GM18907 (cell line): ENCODE results near the gene SYNE1.

ENCODE experiments used
- ATAC-seq: cut with Tn5 transposase; IDR thresholded peaks from one replicate; pipeline ENCODE4 v1.9.1; 2021; ENCODE audit warnings: mild to moderate bottlenecking, moderate library complexity; ENCODE audit not compliant: unreplicated experiment

SYNE1 gene

DNA sequence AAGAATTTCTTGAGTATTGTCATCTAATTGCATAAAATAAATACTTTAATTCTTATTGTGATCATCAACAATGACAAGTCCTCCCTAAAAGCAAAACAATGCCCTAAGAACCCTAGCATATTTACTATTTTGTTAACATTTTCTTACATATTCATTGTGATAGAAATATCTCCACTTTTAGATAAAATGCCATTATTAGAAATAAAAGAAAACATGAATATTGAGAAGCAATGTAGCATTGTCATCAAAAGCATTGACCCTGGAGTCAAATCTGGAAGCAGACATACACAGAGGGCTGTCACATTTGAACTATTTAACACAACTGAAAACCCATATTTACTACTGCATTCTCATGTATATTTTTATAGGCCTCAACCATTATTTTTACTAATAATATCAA lies 257.7 kb downstream of the SYNE1 start:
- ATAC-seq: no peak

DNA sequence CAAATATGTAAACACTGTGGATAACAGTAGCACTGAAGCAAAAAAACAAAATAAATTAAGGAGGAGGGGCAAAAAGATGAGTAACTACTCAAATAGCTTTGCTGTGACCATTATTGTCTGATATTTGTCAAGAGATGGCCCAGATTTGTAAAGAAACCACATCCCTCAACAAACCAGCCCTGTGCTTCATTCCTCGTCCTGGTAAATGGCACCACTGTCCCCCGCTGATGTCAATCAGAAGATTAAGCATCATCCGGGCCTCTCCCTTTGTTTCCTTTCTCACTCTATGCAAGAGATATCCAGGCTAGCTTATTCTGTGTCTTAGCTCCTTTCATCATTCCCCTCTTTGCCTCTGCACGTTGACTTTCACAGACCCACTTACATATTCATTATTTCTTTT lies 259.0 kb downstream of the SYNE1 start:
- no peak for ATAC-seq

DNA sequence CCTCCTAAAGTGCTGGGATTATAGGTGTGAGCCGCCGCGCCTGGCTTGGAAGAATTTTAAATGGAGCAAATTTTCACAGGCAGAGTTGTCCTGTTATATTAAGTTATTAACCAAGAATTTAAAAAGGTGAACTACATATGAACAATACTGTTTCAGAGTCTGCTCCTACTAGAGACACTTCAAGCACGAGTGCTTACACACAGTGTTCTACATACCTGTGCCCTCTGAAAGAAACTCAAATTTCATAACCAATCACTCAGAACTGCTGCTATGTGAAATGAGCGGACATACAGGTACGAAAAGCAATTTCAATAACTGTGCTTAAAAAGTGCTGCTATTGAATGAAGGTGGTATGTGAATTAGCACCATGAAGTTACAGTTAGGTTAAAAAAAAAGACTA lies 262.0 kb downstream of the SYNE1 start:
- ATAC-seq: no peak

DNA sequence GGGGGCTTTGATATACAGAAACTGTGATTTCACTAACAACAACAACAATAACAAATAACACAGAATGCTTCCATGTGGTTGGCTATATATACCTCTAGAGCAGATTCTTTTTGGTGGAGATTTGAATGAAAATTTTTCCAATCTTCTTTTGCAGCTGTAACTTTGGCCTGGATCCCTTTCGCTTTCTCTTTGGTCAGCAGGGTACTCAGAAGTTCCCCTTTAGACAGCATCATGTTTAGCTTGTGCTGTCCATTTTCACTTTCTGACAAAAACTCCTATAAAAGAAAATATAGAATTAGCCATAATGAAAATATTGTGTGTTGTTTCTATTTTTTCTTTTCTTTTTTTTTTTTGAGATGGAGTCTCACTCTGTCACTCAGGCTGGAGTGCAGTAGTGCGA lies 264.2 kb downstream of the SYNE1 start:
- no peak for ATAC-seq

DNA sequence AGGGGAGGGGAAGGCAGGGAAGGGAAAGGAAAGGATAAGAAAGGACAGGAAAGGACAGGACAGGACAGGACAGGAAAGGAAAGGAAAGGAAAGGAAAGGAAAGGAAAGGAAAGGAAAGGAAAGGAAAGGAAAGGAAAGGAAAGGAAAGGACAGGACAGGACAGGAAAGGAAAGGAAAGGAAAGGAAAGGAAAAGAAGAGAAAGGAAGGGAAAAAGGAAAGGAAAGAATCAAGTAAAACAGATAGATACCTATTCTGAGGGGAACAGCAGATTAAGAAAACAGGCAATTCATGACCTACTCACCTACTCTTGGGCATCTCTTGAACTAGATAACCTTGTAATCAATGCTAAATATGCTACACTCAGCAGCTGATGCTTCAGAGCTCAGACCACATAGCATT lies 265.4 kb downstream of the SYNE1 start:
- ATAC-seq: no peak

DNA sequence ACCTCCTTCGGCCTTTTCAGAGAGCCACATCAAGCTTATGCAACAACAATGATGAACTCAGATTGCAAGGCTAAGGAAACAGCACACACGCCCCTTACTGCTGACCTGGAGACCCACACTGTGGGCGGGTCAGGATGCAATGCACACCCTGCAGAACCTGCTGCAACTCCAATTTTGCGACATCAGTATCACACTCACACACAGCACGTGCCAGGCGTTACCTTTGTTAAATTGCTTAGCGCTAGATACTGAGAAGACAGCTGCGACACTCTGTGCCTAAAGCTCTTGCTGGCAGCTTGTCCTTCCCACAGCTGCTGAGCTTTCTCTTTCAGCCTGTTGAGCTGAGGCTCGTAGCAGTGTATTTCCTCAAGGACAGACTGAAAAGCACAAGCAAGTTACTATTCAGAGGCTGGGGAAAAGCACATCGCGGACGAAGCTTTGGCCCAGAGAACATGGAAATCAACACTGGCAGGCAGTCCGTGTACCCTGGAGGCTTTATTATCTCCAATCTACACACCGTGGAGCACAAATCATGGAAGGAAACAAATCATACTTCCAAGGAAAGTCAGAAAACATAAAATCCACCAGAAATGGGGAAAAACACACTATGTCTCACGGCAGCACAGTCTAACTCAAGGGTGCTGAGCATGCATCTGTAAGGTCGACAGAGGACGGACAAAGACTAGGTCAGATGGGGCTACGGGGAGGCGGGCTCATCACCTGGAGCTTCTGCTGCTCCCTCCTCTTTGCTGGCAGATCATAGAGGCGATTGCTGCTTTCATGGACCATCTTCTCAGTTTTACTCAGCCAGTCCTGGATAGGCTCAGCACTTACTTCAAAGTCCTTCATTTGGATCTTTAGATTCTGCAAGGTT lies 268.2 kb downstream of the SYNE1 start:
- ATAC-seq: no peak

DNA sequence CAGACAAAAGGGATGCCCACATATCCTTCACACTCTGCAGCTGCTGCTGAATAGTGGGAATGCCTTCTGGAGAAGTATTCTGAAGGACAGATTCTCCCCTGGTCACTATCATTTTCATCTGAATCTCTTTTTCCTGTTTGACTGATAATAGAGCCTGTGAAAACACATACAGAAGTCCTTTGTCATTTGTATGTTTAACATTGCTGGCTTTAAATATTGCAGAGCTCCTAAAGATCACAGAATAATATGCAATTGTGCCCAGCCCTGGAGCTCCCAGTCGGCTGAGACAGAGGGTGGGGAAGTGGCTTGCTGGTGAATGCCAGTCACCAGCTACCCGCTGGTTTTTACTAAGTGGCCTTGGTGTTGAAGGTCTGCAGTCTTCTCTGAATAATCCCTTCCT lies 272.3 kb downstream of the SYNE1 start:
- no peak for ATAC-seq

DNA sequence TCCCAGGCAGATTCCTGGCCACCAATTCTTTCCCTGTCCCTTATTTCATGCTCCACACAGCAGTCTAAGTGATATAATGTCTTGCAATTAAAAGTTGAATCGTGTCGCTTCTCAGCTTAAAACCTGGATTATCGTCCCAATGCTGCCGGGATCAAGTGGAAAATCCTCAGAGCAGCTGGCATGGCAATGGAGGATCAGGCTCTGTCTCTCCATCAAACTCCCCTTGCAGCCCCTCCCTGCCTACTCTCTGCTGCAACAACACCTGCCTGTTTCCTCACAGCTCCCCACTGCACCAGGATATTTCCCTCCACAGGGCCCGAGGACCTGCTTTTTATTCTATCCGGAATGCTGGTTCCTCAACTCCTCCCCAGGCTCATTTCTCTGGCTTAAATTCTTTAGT lies 277.1 kb downstream of the SYNE1 start:
- ATAC-seq: no peak

DNA sequence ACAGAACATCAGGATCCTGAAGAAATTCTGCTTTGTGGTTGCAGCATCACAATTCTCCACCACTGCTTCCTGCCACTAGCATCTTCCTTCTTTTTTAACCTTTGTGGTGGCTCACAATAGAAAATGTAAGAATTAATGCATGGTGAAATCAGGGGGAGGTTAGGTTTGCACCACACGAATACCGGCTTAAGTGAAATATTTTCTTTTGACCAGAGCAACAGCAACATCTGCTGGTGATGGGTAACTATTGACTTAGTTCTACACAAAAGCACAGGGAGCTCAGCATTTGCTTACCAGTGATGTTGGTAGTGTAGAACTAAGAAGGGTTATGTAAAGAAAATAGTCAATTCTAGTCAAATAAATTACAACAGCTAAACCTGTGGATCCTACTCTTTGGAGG lies 280.5 kb downstream of the SYNE1 start:
- peak; percentile 45 for ATAC-seq

DNA sequence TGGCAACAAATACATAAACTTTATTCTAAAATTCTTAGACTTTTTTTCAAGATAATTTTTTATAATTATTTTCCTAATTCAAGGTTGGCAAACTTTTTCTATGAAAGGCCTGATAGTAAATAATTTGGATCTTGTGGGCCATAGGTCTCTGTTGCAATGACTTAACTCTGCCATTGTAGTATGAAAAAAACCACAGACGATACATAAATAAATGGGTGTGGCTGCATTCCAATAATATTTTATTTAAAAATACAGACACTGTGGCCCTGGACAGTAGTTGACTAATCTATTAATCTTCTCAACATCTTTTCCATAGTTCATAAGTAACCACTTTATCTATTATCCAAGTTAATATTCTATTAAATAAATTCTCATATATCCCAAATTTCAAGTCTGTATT lies 281.1 kb downstream of the SYNE1 start:
- no peak for ATAC-seq

DNA sequence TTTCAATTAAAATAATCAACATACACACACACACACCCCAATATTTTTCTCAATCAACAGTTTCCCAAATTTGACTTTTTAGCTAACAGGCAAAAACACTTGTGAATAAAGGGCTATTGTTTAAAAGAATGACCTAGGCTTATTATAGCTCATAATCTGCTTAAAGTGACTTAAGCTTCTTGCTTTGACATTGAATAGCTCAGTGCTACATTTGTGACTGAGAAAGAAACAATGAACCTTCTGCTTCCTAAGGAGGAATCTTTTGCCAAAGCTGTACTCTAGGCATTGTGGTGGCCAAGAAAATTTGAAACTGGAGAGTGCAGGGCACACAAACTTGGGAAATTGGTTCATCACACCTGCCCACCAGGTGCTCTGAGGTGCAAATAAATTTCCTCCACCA lies 282.0 kb downstream of the SYNE1 start:
- no peak for ATAC-seq

DNA sequence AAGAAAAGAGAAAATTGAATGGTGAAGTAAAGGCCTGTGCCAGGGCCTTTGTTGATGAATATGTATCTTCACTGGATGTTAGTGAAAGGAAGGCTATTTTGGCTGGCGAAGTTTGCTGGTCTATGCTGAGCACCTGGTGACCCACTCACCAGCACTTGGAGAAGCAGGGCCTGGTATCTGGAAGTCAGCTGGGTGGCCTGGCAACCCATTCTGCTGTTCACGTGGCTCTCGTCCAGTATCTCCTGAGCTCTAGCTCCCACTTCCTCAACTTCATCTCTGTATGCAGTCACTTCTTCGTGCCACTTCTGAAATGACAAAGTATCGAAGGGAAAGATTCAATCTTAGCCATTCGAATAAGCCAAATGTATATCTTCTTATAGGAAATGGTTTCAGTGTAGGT lies 283.7 kb downstream of the SYNE1 start:
- no peak for ATAC-seq

DNA sequence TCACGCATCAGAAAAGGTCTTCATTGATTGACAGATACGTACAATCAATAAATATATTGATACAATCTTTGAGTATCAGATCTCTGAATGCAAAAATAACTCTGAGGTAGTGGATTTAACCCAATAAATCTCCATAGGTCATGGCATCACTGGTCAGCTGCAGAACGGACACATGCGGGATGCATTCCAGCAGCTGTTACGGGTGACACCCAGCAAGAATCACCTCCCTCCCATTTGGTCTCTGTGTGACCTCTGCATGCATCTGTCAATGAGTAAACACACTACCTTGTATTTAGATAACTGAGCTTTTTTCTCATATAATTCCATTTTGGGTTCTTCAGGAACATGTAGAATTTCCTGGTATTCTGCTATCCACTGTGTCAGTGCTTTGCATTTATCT lies 285.4 kb downstream of the SYNE1 start:
- no peak for ATAC-seq

DNA sequence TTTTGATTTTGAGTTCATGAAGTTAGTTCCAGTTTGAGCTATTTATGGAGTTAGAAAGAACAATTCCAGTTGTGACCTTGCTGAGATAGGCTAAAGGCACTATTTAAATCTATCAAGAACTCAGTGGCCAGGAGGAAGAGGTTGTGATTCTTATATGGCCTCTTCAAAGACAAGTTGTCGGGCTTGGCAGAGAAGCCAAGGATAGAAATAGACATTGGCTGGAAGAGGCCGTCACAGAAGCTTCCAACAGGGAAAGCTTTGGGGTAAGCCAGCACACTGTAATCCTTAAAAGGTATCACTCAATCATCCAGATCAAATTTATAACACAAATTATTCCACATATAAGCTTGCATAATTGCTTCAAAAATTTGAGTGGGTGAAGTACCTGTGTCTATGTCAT lies 286.1 kb downstream of the SYNE1 start:
- ATAC-seq: no peak

DNA sequence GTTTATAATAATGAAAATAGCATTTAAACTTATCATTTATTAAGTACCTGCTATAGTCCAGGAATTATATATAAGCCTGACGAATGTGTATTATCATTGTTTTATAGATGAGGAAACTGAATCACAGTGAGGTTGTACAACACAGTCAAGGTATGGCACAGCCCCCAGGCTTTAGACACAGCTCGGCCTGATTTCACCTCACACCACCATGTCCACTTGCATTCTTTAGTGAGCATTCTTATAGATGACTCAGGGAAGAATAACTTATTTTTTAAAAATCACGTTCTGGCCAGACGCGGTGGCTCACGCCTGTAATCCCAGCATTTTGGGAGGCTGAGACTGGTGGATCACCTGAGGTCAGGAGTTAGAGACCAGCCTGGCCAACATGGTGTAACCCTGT lies 289.0 kb downstream of the SYNE1 start:
- ATAC-seq: no peak

DNA sequence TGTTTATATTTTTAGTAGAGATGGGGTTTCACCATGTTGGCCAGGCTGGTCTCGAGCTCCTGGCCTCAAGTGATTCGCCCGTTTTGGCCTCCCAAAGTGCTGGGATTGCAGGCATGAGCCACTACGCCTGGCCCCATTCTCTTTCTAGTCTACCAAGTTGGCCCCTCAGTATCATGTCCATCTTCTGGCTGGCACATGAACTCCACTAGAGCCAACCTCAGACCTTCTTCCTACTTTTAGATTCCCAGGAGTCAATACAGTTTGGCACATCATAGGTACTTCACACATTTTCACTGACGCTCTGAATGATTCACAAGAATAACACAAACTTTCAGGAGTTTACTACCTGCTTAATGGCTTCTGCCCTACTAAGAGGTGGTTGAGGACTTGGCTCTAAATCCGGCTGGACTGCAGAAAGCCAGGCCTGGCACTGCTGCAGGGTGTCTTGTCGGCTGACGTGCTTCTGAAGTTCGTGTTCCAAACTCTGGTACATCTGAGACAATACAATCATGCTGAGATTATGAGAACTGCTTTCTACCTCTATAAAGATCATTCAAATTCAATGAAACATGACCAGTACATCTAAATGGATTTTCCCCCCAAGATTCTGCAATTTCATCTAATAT lies 293.3 kb downstream of the SYNE1 start:
- ATAC-seq: no peak

DNA sequence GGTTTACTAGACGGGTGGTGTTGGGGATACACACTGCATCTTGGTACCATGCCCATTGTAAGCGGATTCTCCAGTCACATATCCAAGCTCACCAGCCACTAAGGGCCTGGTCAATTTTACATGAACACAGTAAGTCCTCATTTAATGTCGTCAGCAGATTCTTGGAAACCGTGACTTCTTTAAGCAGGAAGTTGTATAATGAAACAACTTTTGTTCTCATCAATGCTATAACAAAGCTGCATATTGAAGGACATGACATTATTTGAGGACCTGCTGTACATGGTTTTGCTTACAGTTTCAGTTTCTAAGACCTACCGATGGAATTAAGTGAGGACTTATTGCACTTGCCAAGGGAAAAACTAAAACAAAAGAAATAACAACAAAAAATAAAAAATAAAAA lies 295.6 kb downstream of the SYNE1 start:
- ATAC-seq: no peak

DNA sequence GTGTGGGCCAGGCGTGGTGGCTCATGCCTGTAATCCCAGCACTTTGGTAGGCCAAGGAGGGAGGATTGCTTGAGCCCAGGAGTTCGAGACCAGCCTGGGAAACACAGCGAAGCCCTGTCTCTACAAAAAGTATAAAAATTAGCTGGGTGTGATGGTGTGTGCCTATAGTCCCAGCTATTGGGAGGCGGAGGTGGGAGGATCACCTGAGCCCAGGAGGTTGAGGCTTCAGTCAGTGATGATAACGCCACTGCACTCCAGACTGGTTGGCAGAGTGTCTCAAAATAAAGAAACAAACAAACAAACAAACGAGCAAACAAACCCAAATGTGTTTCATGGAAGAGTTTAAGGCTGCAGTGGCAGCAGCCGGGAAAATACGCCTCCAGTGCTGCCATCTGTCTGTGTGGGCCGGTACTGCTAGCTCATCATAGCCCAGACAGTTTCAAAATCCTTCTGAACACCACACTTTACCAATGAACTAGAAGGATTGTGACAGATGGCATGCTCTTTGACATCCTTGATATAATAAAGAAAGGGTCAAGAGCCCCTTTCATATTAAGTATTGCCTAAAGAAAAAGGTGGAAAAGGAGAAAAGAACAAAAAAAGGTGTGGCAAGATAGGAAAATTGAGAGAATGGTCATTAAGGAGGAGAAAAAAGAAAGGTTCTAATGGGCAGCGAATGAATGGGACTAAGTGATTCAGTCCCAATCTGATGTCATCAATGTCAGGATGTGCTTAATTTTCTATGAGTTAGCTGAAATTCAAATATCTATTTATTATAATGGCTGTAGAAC lies 298.6 kb downstream of the SYNE1 start:
- peak; percentile 94 for ATAC-seq

DNA sequence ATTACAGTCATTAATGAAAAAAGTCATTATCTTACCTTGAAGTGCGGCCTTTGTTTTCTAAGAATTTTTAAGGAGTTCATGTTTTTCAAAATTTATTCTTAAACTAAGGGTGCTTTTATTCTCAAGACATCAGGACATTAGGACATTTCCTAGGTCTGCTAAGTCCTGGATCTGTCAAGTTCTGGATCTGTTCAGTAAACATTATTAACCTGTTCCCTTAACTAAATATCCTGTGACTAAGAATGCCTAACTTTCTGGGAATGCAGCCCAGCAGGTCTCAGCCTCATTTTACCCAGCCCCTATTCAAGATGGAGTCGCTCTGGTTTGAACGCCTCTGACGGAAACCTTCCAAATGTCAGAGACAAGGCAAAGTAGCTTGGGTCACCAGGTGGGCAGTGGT lies 302.6 kb downstream of the SYNE1 start:
- no peak for ATAC-seq

DNA sequence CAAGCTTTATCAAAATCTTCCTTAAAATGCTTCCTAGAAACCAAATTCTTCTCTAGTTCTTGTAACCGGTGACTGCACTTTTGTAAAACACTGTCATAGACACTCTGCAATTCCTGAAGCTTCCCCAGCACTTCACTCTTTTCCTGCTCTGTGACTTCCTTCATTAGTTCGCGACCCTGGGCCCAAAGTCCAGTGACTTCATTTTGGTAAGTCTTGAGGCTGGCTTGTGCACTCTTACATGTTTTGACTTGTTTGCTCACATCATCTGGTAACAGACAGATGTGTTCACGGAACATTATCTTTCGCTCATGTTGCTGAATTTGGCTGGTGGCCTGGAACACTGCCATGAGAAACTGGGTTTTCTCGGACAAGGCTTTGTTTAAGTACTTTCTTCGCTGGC lies 306.2 kb downstream of the SYNE1 start:
- ATAC-seq: no peak

DNA sequence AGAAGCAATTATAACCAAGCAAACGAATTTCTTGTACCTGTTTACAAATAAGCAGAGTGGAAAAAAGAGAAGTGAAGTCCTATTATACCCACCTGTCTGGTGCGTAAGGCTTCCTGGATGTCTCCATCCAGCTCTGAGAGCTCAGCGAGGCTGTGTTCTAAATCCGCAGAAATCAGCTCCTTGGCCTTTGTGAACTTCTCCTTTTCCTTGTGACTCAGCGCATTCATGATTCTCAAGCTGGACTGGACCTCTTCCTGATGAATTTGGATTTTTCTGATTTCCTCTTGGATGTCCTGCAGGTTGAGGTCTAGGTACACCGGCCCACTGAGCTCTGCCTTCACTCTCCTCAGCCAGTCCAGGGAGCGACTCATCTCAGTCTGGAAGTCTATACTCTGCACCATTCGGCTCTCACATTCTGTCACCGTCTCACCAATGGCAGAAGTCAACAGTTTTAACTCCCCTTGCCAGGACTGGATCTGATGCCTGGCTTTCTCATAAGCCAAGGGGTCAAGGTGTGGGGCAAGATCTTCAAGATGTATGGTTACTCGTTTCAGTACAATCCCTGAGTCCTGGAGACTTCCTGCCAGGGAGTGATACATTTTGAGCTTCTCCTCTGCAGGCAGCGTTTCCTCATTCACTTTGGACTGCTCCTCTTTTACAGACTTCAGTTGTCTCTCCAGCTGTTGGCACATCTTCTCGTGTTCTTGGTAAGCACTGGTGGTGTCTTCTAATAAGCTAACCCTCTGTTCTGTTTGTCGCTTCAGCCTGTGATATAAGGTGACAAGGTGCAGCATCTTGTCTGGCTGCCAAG lies 307.3 kb downstream of the SYNE1 start:
- no peak for ATAC-seq
